GM18511 (cell line): ENCODE results near the gene SYS1.
"Not testable (repeated sequence)": the region's sequence is repeated elsewhere in the genome, so short reads cannot be mapped to it uniquely, and the experiment has no call there.

ENCODE experiments used
- ATAC-seq: cut with Tn5 transposase; IDR thresholded peaks from one replicate; pipeline ENCODE4 v1.9.1; 2021; ENCODE audit warnings: mild to moderate bottlenecking, moderate library complexity; ENCODE audit not compliant: unreplicated experiment

The SYS1 gene

GRCh38 chr20:45339799-45340198 is 23.2 kb upstream of the SYS1 start:
- ATAC-seq, result no peak

GRCh38 chr20:45340236-45340847 is 22.6 kb upstream of the SYS1 start:
- no peak for ATAC-seq

- no peak for ATAC-seq
Observed at GRCh38 chr20:45340951-45341350, 22.0 kb upstream of the SYS1 start.

- no peak for ATAC-seq
Observed at GRCh38 chr20:45341579-45341938, 21.4 kb upstream of the SYS1 start.

GRCh38 chr20:45341939-45342854 is 20.8 kb upstream of the SYS1 start:
- ATAC-seq, result no peak

- no peak for ATAC-seq
Observed at GRCh38 chr20:45342855-45343531, 20.0 kb upstream of the SYS1 start.

- ATAC-seq, result no peak
Observed at GRCh38 chr20:45343532-45344167, 19.3 kb upstream of the SYS1 start.

- no peak for ATAC-seq
Observed at GRCh38 chr20:45344168-45344860, 18.6 kb upstream of the SYS1 start.

- no peak for ATAC-seq
Observed at GRCh38 chr20:45345104-45345936, 17.6 kb upstream of the SYS1 start.

- no peak for ATAC-seq
Observed at GRCh38 chr20:45346291-45346718, 16.7 kb upstream of the SYS1 start.

GRCh38 chr20:45346851-45347250 is 16.1 kb upstream of the SYS1 start:
- ATAC-seq, result no peak

GRCh38 chr20:45347297-45347935 is 15.5 kb upstream of the SYS1 start:
- ATAC-seq, result no peak

- ATAC-seq, result no peak
Observed at GRCh38 chr20:45347936-45348778, 14.8 kb upstream of the SYS1 start, which contains the start of gene SDC4. Gene SDC4, minus strand, starts transcription at chr20:45348424. Its CDS starts 40 bp downstream, at chr20:45348384.

- no peak for ATAC-seq
Observed at GRCh38 chr20:45350217-45350616, 12.7 kb upstream of the SYS1 start.

- ATAC-seq, result not testable (repeated sequence)
Observed at GRCh38 chr20:45350795-45351194, 12.2 kb upstream of the SYS1 start.

GRCh38 chr20:45352729-45353128 is 10.2 kb upstream of the SYS1 start:
- ATAC-seq, result no peak

- no peak for ATAC-seq
Observed at GRCh38 chr20:45353746-45354145, 9.2 kb upstream of the SYS1 start.
